Endothelial cell of umbilical vein (primary cell): ENCODE measurements around the gene MRM2. TPM values are rescaled to one million over a fixed set of nuclear protein-coding genes. Genes with fewer than 3 reads are reported as not detected.

ENCODE experiments used
- BruUV-seq: library from RNA; stranded (reverse); fragments of 400-500 nt; replicated peaks from 2 replicates; lab custom pipeline; 2021; lab: Mats Ljungman, UMichigan
- CTCF ChIA-PET: fragments of 300-600, 350-600 bp; sonication (Branson Sonifier 250); formaldehyde crosslinking; loops from one replicate; lab custom pipeline; 2021; ENCODE audit warnings: antibody characterized with exemption, inconsistent platforms; lab: Charles Lee
- POLR2A ChIA-PET: fragments of 300-600, 350-600 bp; sonication (Branson Sonifier 250); formaldehyde crosslinking; loops from one replicate; lab custom pipeline; 2021; ENCODE audit warnings: antibody characterized with exemption, inconsistent platforms; lab: Charles Lee
- DNase-seq: peaks from one replicate; pipeline ENCODE4 v3.0.0-alpha.2; 2011; ENCODE audit warnings: low read depth, low spot score
- FAIRE-seq: peaks from 2 replicates; lab custom pipeline; 2011; peaks lifted over from hg19 to GRCh38; lab: Jason Lieb, UNC
- H2AFZ ChIP-seq: 2 replicates; pipeline ENCODE4 v1.6.0; 2012; ENCODE audit warnings: low read depth, low read length, control low read depth, inconsistent platforms
- H3K27ac ChIP-seq: 2 replicates; pipeline ENCODE4 v1.5.1; 2011; ENCODE audit warnings: low read depth, mild to moderate bottlenecking, control low read depth, low read length, moderate library complexity; ENCODE audit not compliant: insufficient read depth
- H3K27me3 ChIP-seq, 2 experiments: 2 replicates each; pipeline versions ENCODE4 v1.6.0 to v1.6.1; 2011; ENCODE audit warnings: low read length in 2 of 2, mixed read lengths in 1 of 2; ENCODE audit not compliant: control insufficient read depth in 2 of 2, insufficient read depth in 2 of 2
- H3K36me3 ChIP-seq, 2 experiments: 2 replicates in 1 of 2; 3 replicates in 1 of 2; pipeline ENCODE4 v1.5.1; 2011; ENCODE audit warnings: low read length in 2 of 2, mild to moderate bottlenecking in 1 of 2, moderate library complexity in 1 of 2; ENCODE audit not compliant: control insufficient read depth in 2 of 2, insufficient read depth in 2 of 2; ENCODE audit errors: extremely low read depth in 1 of 2
- H3K4me1 ChIP-seq: 3 replicates; pipeline ENCODE4 v1.5.1; 2011; ENCODE audit warnings: mild to moderate bottlenecking, low read length; ENCODE audit not compliant: control insufficient read depth, insufficient read depth; ENCODE audit errors: extremely low read depth
- H3K4me2 ChIP-seq: 2 replicates; pipeline ENCODE4 v1.6.1; 2011; ENCODE audit warnings: low read length, control low read depth, mixed read lengths; ENCODE audit not compliant: insufficient read depth
- H3K4me3 ChIP-seq, 3 experiments: fragments of 200-600 bp in 1 of 3; sonication (generic), shearing (Covaris generic) in 1 of 3; replicated peaks in 1 of 3; 2 replicates each; pipeline ENCODE4 v1.5.1; 2011 to 2016; ENCODE audit warnings: control low read depth in 3 of 3, low read length in 3 of 3, mild to moderate bottlenecking in 2 of 3, inconsistent platforms in 1 of 3, low read depth in 1 of 3, moderate library complexity in 1 of 3; ENCODE audit not compliant: insufficient read depth in 1 of 3
- H3K79me2 ChIP-seq: 2 replicates; pipeline ENCODE4 v1.6.0; 2012; ENCODE audit warnings: low read length, inconsistent platforms; ENCODE audit not compliant: control insufficient read depth, insufficient read depth
- H3K9ac ChIP-seq: replicated peaks from 2 replicates; pipeline ENCODE3; 2011; ENCODE audit warnings: low read length, control low read depth; ENCODE audit not compliant: insufficient read depth; ENCODE audit errors: extremely low read depth
- H3K9me1 ChIP-seq: replicated peaks from 3 replicates; pipeline ENCODE4 v1.6.0; 2011; ENCODE audit warnings: mild to moderate bottlenecking, low read length; ENCODE audit not compliant: control insufficient read depth, insufficient read depth; ENCODE audit errors: extremely low read depth
- H3K9me3 ChIP-seq: replicated peaks from 2 replicates; pipeline ENCODE4 v1.5.1; 2012; ENCODE audit warnings: low read length, inconsistent platforms; ENCODE audit not compliant: control insufficient read depth, insufficient read depth
- H4K20me1 ChIP-seq: replicated peaks from 2 replicates; pipeline ENCODE3; 2011; ENCODE audit warnings: mild to moderate bottlenecking, low read length; ENCODE audit not compliant: control insufficient read depth, insufficient read depth; ENCODE audit errors: extremely low read depth
- EZH2 ChIP-seq: IDR thresholded peaks from 2 replicates; pipeline ENCODE4 v1.6.1; 2012; ENCODE audit warnings: borderline replicate concordance, low read depth, mild to moderate bottlenecking, moderate library complexity, low read length, inconsistent platforms; ENCODE audit not compliant: severe bottlenecking
- FOS ChIP-seq: IDR thresholded peaks from 2 replicates; pipeline ENCODE4 v1.6.1; 2011; ENCODE audit warnings: mild to moderate bottlenecking, low read length, moderate library complexity, borderline replicate concordance; ENCODE audit not compliant: insufficient read depth
- GATA2 ChIP-seq: IDR thresholded peaks from 2 replicates; pipeline ENCODE4 v1.7.0; 2011; ENCODE audit warnings: low read depth, mild to moderate bottlenecking, moderate library complexity, mixed read lengths, low read length; ENCODE audit not compliant: insufficient read length, insufficient read depth
- JUN ChIP-seq: IDR thresholded peaks from 2 replicates; pipeline ENCODE4 v1.6.1; 2011; ENCODE audit warnings: borderline replicate concordance, low read depth; ENCODE audit not compliant: insufficient read length, insufficient read depth
- MAX ChIP-seq: IDR thresholded peaks from 2 replicates; pipeline ENCODE4 v1.6.1; 2011; ENCODE audit not compliant: insufficient read depth, insufficient read length
- MYC ChIP-seq: IDR thresholded peaks from one replicate; pipeline ENCODE4 v1.6.1; 2011; ENCODE audit warnings: mild to moderate bottlenecking, low read depth, low read length
- POLR2A ChIP-seq: IDR thresholded peaks from 2 replicates; pipeline ENCODE4 v1.6.1; 2012; ENCODE audit warnings: low read depth, mild to moderate bottlenecking, control low read depth, low read length
- POLR2AphosphoS5 ChIP-seq: IDR thresholded peaks from 2 replicates; pipeline ENCODE4 v1.6.1; 2012; ENCODE audit warnings: low read depth, mild to moderate bottlenecking, control low read depth, low read length, moderate library complexity; ENCODE audit not compliant: insufficient read depth
- dilution Hi-C: fragments of 300-500 bp; cut with MboI; formaldehyde crosslinking; loops from one replicate; pipeline ENCODE4 v1.15.0; 2019; ENCODE audit warnings: low sequenced_read_pairs; ENCODE audit not compliant: extremely low pct_ligation_motif_present
- intact Hi-C: fragments of 100-400 bp; cut with micrococcal nuclease; formaldehyde crosslinking; loops from one replicate; pipeline ENCODE4 v1.10.0; 2022
- polyA plus RNA-seq, 4 experiments: library from polyadenylated mRNA; depleted of rRNA in 3 of 4; stranded (reverse) in 3 of 4; unstranded in 1 of 4; fragments of >200 nt; gene quantifications; 2 replicates each; pipeline versions ENCODE4 v1.2.1 to v1.2.3, GENCODE V29; 2011 to 2012; ENCODE audit warnings: missing spikeins in 1 of 4
- total RNA-seq: library from RNA; stranded (reverse); gene quantifications from 2 replicates; pipeline ENCODE4 v1.2.3, GENCODE V29; 2021
- TF ChIP-seq, protein P1 (sequence below), 2 donors: IDR thresholded peaks; 1 replicate in 1 of 2; 2 replicates in 1 of 2; pipeline ENCODE4 v1.5.1; 2011; ENCODE audit warnings: low read length in 2 of 2, mild to moderate bottlenecking in 2 of 2, moderate library complexity in 2 of 2, control low read depth in 1 of 2, inconsistent platforms in 1 of 2, low read depth in 1 of 2; ENCODE audit not compliant: insufficient read depth in 1 of 2; ENCODE audit errors: extremely low read depth in 1 of 2

The MRM2 gene
- total and polyA plus RNA-seq, 2 donors (not counting 3 experiments of a cell fraction or from before 2014, with no cell fraction given), result 10.6 to 20.8 TPM

DNA sequence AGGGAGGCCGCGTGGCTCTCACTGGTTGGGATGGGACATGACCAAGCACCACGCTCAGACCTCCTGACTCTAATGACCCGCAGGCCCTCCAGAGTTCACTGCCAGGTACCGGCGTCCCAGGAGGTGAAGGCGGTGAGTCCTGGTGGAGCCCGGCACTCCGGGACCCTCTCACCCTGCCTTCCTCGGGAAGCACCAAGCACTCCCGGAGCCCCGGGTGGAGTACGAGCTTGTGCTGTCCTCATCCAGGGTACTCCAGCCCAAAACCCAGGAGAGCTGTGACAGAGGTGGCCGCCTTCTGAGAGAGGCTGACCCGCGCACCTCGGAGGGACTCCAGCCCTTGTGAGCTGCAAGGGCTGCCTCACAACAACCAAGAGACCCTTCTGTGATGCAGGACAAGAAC lies 18.7 kb downstream of the MRM2 start:
- intact Hi-C loops (no loop called here), dilution Hi-C loops (no loop called here)
- Histone ChIP-seq H3K36me3 (peaks cover 8 to 32% of the 10 kb centered on the region in 2 experiments), H3K79me2 (peaks cover 2% of the 10 kb centered on the region), H3K4me3 (no peak overlapping the region), H4K20me1 (no peaks in the 10 kb centered on the region), H3K9me1 (no peaks in the 10 kb centered on the region), H2AFZ (no peak overlapping the region), H3K4me1 (no peaks in the 10 kb centered on the region), H3K27me3 (no peaks in the 10 kb centered on the region), H3K27ac (no peak overlapping the region), H3K9ac (no peak overlapping the region), H3K9me3 (no peaks in the 10 kb centered on the region), H3K4me2 (no peak overlapping the region)
- CTCF ChIA-PET, result no interaction called here
- no peak for FAIRE-seq
- no peak for DNase-seq
- POLR2A ChIA-PET, result no interaction called here
- no TSS peak for BruUV-seq
- TF ChIP-seq GATA2, result no peak
- TF ChIP-seq FOS, result no peak
- no peak for TF ChIP-seq POLR2A
- no peak for TF ChIP-seq MYC
- TF ChIP-seq, protein P1, sequence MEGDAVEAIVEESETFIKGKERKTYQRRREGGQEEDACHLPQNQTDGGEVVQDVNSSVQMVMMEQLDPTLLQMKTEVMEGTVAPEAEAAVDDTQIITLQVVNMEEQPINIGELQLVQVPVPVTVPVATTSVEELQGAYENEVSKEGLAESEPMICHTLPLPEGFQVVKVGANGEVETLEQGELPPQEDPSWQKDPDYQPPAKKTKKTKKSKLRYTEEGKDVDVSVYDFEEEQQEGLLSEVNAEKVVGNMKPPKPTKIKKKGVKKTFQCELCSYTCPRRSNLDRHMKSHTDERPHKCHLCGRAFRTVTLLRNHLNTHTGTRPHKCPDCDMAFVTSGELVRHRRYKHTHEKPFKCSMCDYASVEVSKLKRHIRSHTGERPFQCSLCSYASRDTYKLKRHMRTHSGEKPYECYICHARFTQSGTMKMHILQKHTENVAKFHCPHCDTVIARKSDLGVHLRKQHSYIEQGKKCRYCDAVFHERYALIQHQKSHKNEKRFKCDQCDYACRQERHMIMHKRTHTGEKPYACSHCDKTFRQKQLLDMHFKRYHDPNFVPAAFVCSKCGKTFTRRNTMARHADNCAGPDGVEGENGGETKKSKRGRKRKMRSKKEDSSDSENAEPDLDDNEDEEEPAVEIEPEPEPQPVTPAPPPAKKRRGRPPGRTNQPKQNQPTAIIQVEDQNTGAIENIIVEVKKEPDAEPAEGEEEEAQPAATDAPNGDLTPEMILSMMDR (IDR thresholded peaks at IDR 0.05; ENCODE audit: extremely low read depth in 1 of 2, insufficient read depth in 1 of 2, low read depth in 1 of 2, low read length in 2 of 2), result no peak
- no peak for TF ChIP-seq MAX
- no peak for TF ChIP-seq JUN
- no peak for TF ChIP-seq POLR2AphosphoS5
- no peak for TF ChIP-seq EZH2
